Caki2 (cell line): ENCODE data around the gene CADPS. TPM values are rescaled to one million over a fixed set of nuclear protein-coding genes. Genes with fewer than 3 reads are reported as not detected.

Experiments
- DNase-seq: peaks from one replicate; pipeline ENCODE4 v3.0.0-alpha.2; 2015; ENCODE audit warnings: low read depth
- in situ Hi-C: cut with HindIII; loops from 2 replicates; pipeline ENCODE4 v1.10.0; 2016; ENCODE audit warnings: low sequenced_read_pairs, low pct_unique_long_range_greater_than_20kb, mixed read lengths
- total RNA-seq: library from RNA; depleted of rRNA; stranded (reverse); fragments of >200 nt; shearing (Covaris generic); gene quantifications from 2 replicates; pipeline ENCODE4 v1.2.3, GENCODE V29; 2014; ENCODE audit warnings: low replicate concordance

Gene CADPS
- total RNA-seq, 1 experiment from 2014 or later = not detected

DNA sequence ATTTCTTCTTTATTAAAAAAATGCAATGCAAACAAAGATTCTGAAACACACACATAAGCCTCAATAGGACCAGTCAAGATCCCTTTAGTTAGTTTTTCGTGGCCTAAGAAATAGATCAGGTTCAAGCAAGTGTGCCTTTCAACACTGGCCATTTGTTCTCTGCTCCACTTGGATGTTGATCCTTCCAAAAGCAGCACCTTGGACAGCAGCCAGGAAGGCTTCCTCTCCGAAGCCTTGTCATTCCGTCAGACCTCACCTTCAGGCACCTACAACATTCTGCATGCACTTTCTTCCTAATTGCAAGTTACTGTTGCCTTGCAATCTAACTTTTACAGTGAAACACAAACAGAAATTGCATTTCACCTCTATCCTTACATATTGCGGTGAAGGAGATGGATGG lies 346.0 kb downstream of the CADPS start:
- in situ Hi-C loops = no loop called here
- DNase-seq = peak; percentile 1

GRCh38 chr3:62527474-62527873 lies 347.7 kb downstream of the CADPS start:
- no peak for DNase-seq
- in situ Hi-C loops = no loop called here

DNA sequence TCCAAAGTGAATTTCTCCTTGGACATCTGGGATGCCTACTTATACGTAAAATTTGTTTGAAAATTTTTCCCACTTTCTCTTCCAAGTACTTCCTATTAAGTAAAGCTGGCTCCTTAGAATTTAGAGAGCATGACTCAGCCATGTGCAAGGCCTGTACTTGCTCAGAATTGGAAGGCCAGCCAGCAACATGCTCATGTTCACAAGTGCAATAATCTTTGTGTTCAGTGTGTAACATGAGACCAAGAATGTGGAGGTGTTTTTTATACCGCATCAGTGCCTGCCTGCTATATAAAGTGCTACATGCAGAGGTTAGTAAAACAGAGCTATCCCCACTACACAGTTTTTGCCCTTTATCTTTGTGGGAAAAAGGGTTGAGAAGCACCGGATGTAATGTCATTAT lies 349.9 kb downstream of the CADPS start:
- no peak for DNase-seq
- in situ Hi-C loops = no loop called here

GRCh38 chr3:62523672-62524071 lies 351.5 kb downstream of the CADPS start:
- DNase-seq = no peak
- in situ Hi-C loops = no loop called here

DNA sequence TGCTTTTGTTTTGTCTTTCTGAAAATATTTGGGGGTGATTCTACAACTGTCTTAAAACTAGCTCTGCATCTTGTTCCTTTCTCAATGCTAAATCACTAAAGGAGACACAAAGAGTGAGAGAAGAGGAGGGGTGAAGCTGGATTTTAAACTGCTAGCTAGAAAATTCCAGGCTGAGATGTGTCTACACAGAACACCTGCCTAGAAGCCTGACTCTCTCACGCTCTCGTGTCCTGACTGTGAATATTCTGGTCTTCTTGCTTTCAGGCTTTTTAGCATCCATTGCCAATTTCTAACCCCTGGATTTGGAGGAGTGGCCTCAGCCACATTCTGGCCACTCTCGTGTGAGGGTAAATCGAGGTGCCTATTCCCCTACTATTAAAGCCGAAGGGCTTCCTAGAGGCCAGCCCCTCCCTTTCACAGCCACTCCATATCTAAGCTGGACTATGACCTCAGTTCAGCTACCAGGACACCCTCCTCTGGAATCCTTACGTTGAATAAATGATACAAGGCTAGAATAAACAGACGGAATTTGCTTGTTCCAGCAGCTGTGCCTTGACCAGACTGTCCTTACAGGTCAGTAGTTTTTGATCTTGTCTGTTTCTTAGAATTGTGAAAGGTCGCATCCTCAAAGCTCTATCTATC lies 353.6 kb downstream of the CADPS start:
- no peak for DNase-seq
- in situ Hi-C loops = no loop called here

DNA sequence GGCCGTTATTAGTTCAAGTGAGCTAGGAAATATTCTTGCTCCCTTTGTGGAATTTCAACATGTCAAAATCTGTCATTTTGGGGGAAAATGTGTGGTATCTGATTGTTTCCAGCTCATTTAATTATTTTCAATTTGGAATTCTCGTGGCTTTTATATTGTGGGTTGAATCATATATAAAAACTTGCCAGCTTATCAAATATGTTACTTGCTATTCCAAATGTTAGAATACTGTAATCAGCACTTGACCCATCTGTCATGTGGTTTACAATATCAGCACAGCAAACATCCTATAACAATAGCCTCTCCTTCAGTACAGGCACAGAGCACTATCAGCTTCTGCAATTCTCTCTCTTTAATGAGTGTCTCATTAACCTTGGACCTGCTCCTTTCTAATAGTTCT lies 371.7 kb downstream of the CADPS start:
- no peak for DNase-seq
- in situ Hi-C loops = no loop called here

DNA sequence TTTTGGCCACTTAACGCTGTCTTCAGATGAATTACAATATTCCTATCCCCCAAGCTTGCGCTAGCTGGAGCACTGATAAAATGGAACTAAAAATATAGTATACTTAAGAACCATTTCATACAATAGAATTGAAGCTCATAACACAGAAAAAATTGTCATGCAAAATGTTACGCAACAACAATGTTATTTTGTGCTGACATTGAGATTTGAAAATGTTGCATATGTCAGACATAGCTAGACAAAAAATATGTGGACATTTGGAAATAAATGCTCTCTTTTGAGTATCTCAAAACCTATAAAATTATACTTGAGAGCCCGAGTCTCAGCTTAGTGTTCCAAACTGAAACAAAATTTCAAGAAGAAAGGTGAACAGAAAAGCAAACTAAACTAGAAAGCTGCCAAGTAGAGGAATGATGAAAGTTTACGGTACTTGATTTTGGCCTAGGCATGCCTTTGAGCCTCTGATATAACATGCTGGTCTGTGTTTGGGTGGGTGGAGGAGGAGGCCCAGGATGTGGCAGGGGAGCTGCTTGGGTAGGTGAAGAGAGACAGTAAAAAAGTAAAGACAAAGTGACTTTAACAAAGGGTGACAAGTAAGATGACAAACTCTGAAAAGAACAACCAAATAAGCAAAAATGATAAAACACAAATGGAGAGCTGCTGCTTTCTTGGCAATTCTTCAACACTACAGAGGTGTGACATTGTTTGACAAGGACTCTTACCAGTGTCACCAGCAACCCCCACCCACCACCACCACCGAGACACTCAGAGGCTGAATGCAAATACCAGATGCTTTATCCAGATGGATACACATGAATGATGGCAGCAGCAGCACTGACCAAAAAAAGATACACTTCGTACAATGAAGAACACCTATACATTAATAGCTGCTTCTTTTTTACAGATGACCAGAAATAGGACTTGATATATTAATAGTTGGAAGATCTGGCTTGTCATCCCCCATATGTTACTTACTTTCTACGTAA lies 372.6 kb downstream of the CADPS start:
- in situ Hi-C loops = no loop called here
- no peak for DNase-seq

GRCh38 chr3:62501289-62501668 lies 373.9 kb downstream of the CADPS start:
- DNase-seq = no peak
- in situ Hi-C loops = no loop called here

DNA sequence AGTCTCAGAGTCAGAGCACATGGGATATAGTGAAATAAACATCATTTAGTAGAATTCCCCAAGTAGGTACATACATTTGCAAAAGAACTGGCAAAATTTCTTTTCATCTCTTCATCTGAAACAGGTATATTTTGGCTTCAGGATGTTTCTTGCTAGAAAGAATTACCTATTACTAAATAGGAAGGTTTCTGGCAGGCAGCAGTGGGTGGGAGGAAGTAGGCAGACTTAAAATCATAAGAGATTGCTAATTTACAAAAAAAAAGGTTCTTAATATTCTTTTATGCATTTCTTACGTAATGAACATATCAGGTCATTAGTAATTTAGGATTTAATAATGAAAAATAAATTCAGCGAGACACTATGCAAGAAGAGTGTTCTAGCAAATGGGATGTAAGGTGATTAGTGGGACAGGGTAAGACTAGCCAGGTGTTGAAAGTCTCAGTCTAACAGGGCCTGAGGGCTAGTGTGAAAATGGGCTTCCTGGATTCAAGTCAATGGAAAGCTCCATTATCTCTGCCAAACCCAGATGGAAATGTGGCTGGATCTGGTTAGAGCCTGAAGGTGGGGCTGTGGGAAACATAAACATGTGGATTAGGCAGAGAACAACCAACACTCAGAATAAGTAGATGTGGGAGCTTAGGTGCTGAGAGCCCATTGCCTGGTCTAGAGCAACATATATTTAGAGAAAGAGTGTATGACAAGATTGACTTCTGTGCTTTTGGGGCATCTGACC lies 374.5 kb downstream of the CADPS start:
- no peak for DNase-seq
- in situ Hi-C loops = no loop called here

- in situ Hi-C loops = no loop called here
- no peak for DNase-seq
Measured at GRCh38 chr3:62497156-62497555, 378.1 kb downstream of the CADPS start.

DNA sequence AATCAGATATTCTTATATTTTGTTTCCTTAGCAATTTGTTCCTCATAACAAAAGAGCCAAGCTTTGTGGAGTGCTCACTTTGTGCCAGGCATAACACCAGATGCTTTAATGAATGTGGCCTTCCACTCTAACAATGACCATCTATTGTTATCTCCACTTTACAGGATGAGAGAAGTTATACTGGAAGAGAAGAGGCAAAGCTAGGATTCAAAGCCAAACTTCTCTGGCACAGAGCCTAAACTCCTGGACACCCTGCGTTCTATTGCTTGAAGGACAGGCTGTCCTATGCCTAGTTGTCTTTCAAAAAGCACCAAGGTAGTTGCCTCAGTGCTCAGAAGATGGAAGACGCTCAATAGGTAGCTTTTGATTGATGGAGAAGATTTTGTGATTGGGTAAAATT lies 378.7 kb downstream of the CADPS start:
- DNase-seq = no peak
- in situ Hi-C loops = no loop called here

DNA sequence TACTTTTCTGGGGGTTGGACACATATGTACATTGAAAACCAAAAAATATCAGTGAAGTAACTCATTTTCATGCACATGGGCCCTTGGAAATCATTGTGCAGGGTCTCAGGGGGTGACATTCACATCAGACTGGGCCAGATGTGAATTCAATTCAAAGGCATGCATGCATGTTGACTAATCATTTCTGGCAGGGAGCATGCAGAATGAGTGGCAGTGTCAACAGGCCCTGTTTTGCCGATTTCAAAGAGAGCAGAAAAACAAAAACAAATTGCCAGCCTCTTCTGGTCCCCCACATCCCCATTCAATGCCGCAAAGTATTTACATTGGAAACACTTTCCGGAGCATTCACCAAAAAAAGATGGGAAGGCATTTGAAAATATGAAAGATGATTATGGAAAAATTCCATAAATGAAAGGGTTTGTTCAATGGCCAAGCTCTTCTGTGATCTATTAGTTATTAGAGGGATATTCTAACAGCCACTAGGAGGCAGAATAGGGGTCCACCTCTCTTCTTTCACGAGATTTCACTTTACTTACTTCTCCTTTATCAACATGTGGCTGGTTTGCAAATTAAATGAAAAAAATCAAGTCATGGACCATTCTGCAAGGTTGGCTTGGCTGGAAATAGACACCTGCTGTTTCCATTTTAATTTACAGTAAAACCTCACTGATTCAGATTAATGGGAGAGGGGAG lies 382.0 kb downstream of the CADPS start:
- DNase-seq = no peak
- in situ Hi-C loops = no loop called here

DNA sequence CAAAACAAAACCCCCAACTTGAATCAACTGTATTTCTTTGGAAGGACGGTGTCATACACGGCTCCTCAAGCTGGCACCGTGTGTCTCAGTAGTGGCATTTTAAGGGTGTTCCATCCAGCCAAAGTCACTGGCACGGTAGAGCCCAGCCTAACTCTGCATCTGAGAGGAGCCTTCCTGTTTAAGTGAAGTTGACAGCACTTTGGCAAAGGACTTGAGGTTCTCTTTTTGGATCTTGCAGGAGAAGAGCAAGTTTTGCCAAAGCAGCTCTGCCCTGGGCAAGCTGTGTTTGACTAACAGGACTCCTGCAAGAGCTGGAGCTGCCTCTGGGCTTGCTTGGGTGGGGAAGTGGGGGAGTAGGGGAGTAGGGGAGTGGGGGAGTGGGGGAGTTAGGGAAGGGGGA lies 392.3 kb downstream of the CADPS start:
- in situ Hi-C loops = no loop called here
- no peak for DNase-seq

- DNase-seq = no peak
Measured at GRCh38 chr3:62481962-62482361, 393.3 kb downstream of the CADPS start.

GRCh38 chr3:62480056-62480455 lies 395.2 kb downstream of the CADPS start:
- no peak for DNase-seq
- in situ Hi-C loops = no loop called here

More at GRCh38 chr3:62481962-62482361, 393.3 kb downstream of the CADPS start:
- in situ Hi-C loops = no loop called here

- DNase-seq = no peak
- in situ Hi-C loops = no loop called here
Measured at GRCh38 chr3:62479326-62479725, 395.9 kb downstream of the CADPS start.

DNA sequence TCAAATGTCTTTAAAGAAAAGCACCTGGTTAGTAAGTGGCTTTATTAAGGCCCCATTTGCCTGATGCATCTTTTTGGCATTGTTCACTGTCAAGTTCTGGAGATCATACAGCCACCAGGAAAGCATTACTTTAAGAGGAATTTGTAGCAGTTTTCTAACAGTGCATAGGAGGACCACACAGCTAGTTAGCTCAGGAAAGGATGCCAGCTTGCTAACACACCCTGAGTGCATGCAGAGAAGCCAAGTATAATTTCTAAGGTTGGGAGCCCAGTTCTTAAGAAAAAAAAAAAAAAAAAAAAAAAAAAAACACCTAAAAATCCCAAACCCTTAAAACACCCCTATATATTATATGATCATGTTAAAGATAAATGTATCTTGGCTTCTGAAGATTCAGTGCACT lies 399.9 kb downstream of the CADPS start:
- in situ Hi-C loops = no loop called here
- no peak for DNase-seq

- in situ Hi-C loops = no loop called here
- no peak for DNase-seq
Measured at GRCh38 chr3:62467966-62468722, 407.1 kb downstream of the CADPS start.
